ENCODE data around the gene ALKBH4.

The ALKBH4 gene

GRCh38 chr7:102467581-102468477, 3.2 kb upstream of the ALKBH4 start:
- no peak for DNase-seq (ENCODE audit: low read depth in 1 of 2, low spot score in 1 of 2)
- TF ChIP-seq SPI1 (IDR thresholded peaks at IDR 0.05; ENCODE audit: borderline replicate concordance, low read depth), result no peak
- TF ChIP-seq GABPA (IDR thresholded peaks at IDR 0.05; ENCODE audit: low read depth), result no peak
- TF ChIP-seq REST (IDR thresholded peaks at IDR 0.05; ENCODE audit: insufficient replicate concordance, low read depth), result no peak
- H3K27ac ChIP-seq (replicated peaks), result no peak overlapping the region
- no peaks in the 10 kb centered on the region for H3K27me3 ChIP-seq (ENCODE audit: insufficient read depth, poor library complexity, severe bottlenecking)
- no peak overlapping the region for H3K4me3 ChIP-seq (replicated peaks; ENCODE audit: insufficient read depth, low read length)

- TF ChIP-seq SPI1 (IDR thresholded peaks at IDR 0.05; ENCODE audit: borderline replicate concordance, low read depth), result no peak
- no peak for TF ChIP-seq CTCF (IDR thresholded peaks at IDR 0.05; ENCODE audit: insufficient read depth, low read length)
- TF ChIP-seq POLR2AphosphoS5 (IDR thresholded peaks at IDR 0.05; ENCODE audit: low read depth), result no peak
- TF ChIP-seq REST (IDR thresholded peaks at IDR 0.05; ENCODE audit: insufficient replicate concordance, low read depth), result no peak
- TF ChIP-seq GABPA (IDR thresholded peaks at IDR 0.05; ENCODE audit: low read depth), result no peak
- no peak overlapping the region for H3K27ac ChIP-seq (replicated peaks)
These were observed 1.4 kb upstream of the ALKBH4 start for GRCh38 chr7:102466097-102466496.

GRCh38 chr7:102463841-102464576, 654 bp downstream of the ALKBH4 start:
- TF ChIP-seq SPI1 (IDR thresholded peaks at IDR 0.05; ENCODE audit: borderline replicate concordance, low read depth), result no peak
- TF ChIP-seq POLR2AphosphoS5 (IDR thresholded peaks at IDR 0.05; ENCODE audit: low read depth), result no peak
- TF ChIP-seq GABPA (IDR thresholded peaks at IDR 0.05; ENCODE audit: low read depth), result no peak
- TF ChIP-seq REST (IDR thresholded peaks at IDR 0.05; ENCODE audit: insufficient replicate concordance, low read depth), result no peak
- TF ChIP-seq CTCF (IDR thresholded peaks at IDR 0.05; ENCODE audit: insufficient read depth, low read length), result no peak
- no peak for DNase-seq (ENCODE audit: low read depth in 1 of 2, low spot score in 1 of 2)
- Histone ChIP-seq H3K27me3 (ENCODE audit: insufficient read depth, poor library complexity, severe bottlenecking) (no peaks in the 10 kb centered on the region), H3K27ac (replicated peaks) (peak overlapping the region; percentile 72), H3K4me3 (replicated peaks; ENCODE audit: insufficient read depth, low read length) (peak overlapping the region; percentile 100)

More at GRCh38 chr7:102466097-102466496, 1.4 kb upstream of the ALKBH4 start:
- Histone ChIP-seq H3K27me3 (ENCODE audit: insufficient read depth, poor library complexity, severe bottlenecking) (no peaks in the 10 kb centered on the region), H3K4me3 (replicated peaks; ENCODE audit: insufficient read depth, low read length) (no peak overlapping the region)
- no peak for DNase-seq (ENCODE audit: low read depth in 1 of 2, low spot score in 1 of 2)

Measured in HL-60 (cell line).